Caco-2 (cell line): ENCODE results near the gene ZDHHC14. TPM values are rescaled to one million over a fixed set of nuclear protein-coding genes. Genes with fewer than 3 reads are reported as not detected.

Experiments used
- BruUV-seq: library from RNA; stranded (reverse); fragments of 400-500 nt; replicated peaks from 2 replicates; lab custom pipeline; 2021; lab: Mats Ljungman, UMichigan
- CTCF ChIA-PET: fragments of 300-600 bp; sonication (Branson Sonifier 250); formaldehyde crosslinking; loops from one replicate; lab custom pipeline; 2022; ENCODE audit warnings: antibody characterized with exemption; lab: Charles Lee
- POLR2A ChIA-PET: fragments of 300-600 bp; sonication (Branson Sonifier 250); formaldehyde crosslinking; loops from one replicate; lab custom pipeline; 2022; ENCODE audit warnings: antibody characterized with exemption; lab: Charles Lee
- DNase-seq, 2 experiments: peaks; one replicate each; pipeline versions ENCODE4 v3.0.0 to v3.0.0-alpha.2; 2020 to 2022
- H3K27me3 ChIP-seq: replicated peaks from 2 replicates; pipeline ENCODE4 v1.6.0; 2011; ENCODE audit warnings: low read length; ENCODE audit not compliant: control insufficient read depth, insufficient read depth
- H3K36me3 ChIP-seq: 2 replicates; pipeline ENCODE4 v1.5.1; 2011; ENCODE audit warnings: low read length; ENCODE audit not compliant: control insufficient read depth, insufficient read depth
- H3K4me1 ChIP-seq: fragments of 250-450 bp; sonication (Bioruptor Pico); 2 replicates; pipeline ENCODE4 v1.5.1; 2020; ENCODE audit warnings: mild to moderate bottlenecking
- H3K4me3 ChIP-seq: 2 replicates; pipeline ENCODE4 v1.5.1; 2011; ENCODE audit warnings: low read depth, mild to moderate bottlenecking, control low read depth, low read length
- H3K9me3 ChIP-seq: fragments of 250-450 bp; sonication (Bioruptor Pico); 2 replicates; pipeline ENCODE4 v1.5.1; 2020; ENCODE audit warnings: mild to moderate bottlenecking, moderate library complexity
- H3K27ac Mint-ChIP-seq: one replicate; pipeline ENCODE4 v1.8.0; 2022; ENCODE audit warnings: mixed read lengths; ENCODE audit not compliant: unreplicated experiment
- H3K27me3 Mint-ChIP-seq: one replicate; pipeline ENCODE4 v1.8.0; 2022; ENCODE audit warnings: mixed read lengths; ENCODE audit not compliant: insufficient read depth, unreplicated experiment
- H3K36me3 Mint-ChIP-seq: one replicate; pipeline ENCODE4 v1.8.0; 2022; ENCODE audit warnings: mild to moderate bottlenecking, mixed read lengths; ENCODE audit not compliant: insufficient read depth, unreplicated experiment
- H3K4me1 Mint-ChIP-seq: one replicate; pipeline ENCODE4 v1.8.0; 2022; ENCODE audit warnings: low read depth, mixed read lengths; ENCODE audit not compliant: unreplicated experiment
- H3K4me3 Mint-ChIP-seq: one replicate; pipeline ENCODE4 v1.8.0; 2022; ENCODE audit warnings: mild to moderate bottlenecking, moderate library complexity, mixed read lengths; ENCODE audit not compliant: unreplicated experiment
- H3K9me3 Mint-ChIP-seq: one replicate; pipeline ENCODE4 v1.8.0; 2022; ENCODE audit warnings: mixed read lengths; ENCODE audit not compliant: unreplicated experiment
- CTCF ChIP-seq, 2 experiments: fragments of 200-600 bp in 1 of 2; IDR thresholded peaks; 1 replicate in 1 of 2; 2 replicates in 1 of 2; pipeline versions ENCODE4 v1.5.1 to v1.8.0; 2011 to 2022; ENCODE audit warnings: antibody characterized with exemption in 1 of 2, control low read depth in 1 of 2, inconsistent platforms in 1 of 2, low read depth in 1 of 2, low read length in 1 of 2, mild to moderate bottlenecking in 1 of 2, moderate library complexity in 1 of 2; ENCODE audit not compliant: insufficient read depth in 1 of 2, severe bottlenecking in 1 of 2, unreplicated experiment in 1 of 2
- intact Hi-C: fragments of 100-400 bp; cut with micrococcal nuclease; formaldehyde crosslinking; loops from one replicate; pipeline ENCODE4 v1.10.0; 2022; ENCODE audit not compliant: unreplicated experiment
- total RNA-seq: library from RNA; stranded (reverse); gene quantifications from 2 replicates; pipeline ENCODE4 v1.2.3, GENCODE V29; 2022

The ZDHHC14 gene
- total RNA-seq, 1 experiment from 2014 or later = 22.1 TPM

GRCh38 chr6:157337751-157338150 lies 43.2 kb upstream of the ZDHHC14 start:
- H3K36me3 ChIP-seq = no peaks in the 10 kb centered on the region
- H3K27me3 ChIP-seq = no peaks in the 10 kb centered on the region
- H3K4me1 Mint-ChIP-seq = no peaks in the 10 kb centered on the region
- no peak overlapping the region for H3K4me3 Mint-ChIP-seq
- no peak overlapping the region for H3K4me3 ChIP-seq
- TF ChIP-seq CTCF (IDR thresholded peaks at IDR 0.05; ENCODE audit: insufficient read depth in 1 of 2, low read depth in 1 of 2, low read length in 1 of 2, severe bottlenecking in 1 of 2, unreplicated experiment in 1 of 2) = no peak
- intact Hi-C loops = loop anchor here (5.0 kb wide), 1 partner anchor 195 kb away; no protein-coding TSS in a partner anchor
- H3K27me3 Mint-ChIP-seq = no peaks in the 10 kb centered on the region
- ChIA-PET POLR2A (no interaction called here), CTCF (no interaction called here)
- H3K4me1 ChIP-seq = 0 out of 2 replicates have a peak, but pooled peaks cover 4% of the 10 kb centered on the region
- no peak for DNase-seq
- H3K9me3 ChIP-seq = no peaks in the 10 kb centered on the region
- no peak overlapping the region for H3K27ac Mint-ChIP-seq
- no peaks in the 10 kb centered on the region for H3K36me3 Mint-ChIP-seq
- H3K9me3 Mint-ChIP-seq = no peaks in the 10 kb centered on the region
- no TSS peak for BruUV-seq

- POLR2A ChIA-PET = no interaction called here
- Mint-ChIP-seq H3K4me3 (no peak overlapping the region), H3K4me1 (no peaks in the 10 kb centered on the region), H3K36me3 (no peaks in the 10 kb centered on the region), H3K9me3 (no peaks in the 10 kb centered on the region), H3K27ac (no peak overlapping the region), H3K27me3 (no peaks in the 10 kb centered on the region)
- H3K27me3 ChIP-seq = no peaks in the 10 kb centered on the region
- intact Hi-C loops = loop anchor here (1.0 to 5.0 kb wide), 3 partner anchors 193 to 328 kb away; no protein-coding TSS in a partner anchor
- peak in 1 of 2 experiments; percentile 30 for TF ChIP-seq CTCF (IDR thresholded peaks at IDR 0.05; ENCODE audit: insufficient read depth in 1 of 2, low read depth in 1 of 2, low read length in 1 of 2, severe bottlenecking in 1 of 2, unreplicated experiment in 1 of 2)
- BruUV-seq = no TSS peak
- CTCF ChIA-PET = interaction anchor here (0.8 to 1.3 kb wide), 2 partner anchors 188 to 258 kb away, joined by 3 read pairs; no protein-coding TSS in a partner anchor
- H3K4me1 ChIP-seq = 0 out of 2 replicates have a peak, but pooled peaks cover 4% of the 10 kb centered on the region
- no peaks in the 10 kb centered on the region for H3K36me3 ChIP-seq
- no peak for DNase-seq
- no peak overlapping the region for H3K4me3 ChIP-seq
- H3K9me3 ChIP-seq = no peaks in the 10 kb centered on the region
Observed at GRCh38 chr6:157339432-157339831, 41.6 kb upstream of the ZDHHC14 start.

GRCh38 chr6:157343732-157344131 lies 37.3 kb upstream of the ZDHHC14 start:
- H3K36me3 Mint-ChIP-seq = no peaks in the 10 kb centered on the region
- Histone ChIP-seq H3K4me3 (no peak overlapping the region), H3K27me3 (no peaks in the 10 kb centered on the region), H3K9me3 (no peaks in the 10 kb centered on the region), H3K36me3 (no peaks in the 10 kb centered on the region), H3K4me1 (no peaks in the 10 kb centered on the region)
- ChIA-PET CTCF (no interaction called here), POLR2A (interaction anchor here (0.7 to 0.8 kb wide), 2 partner anchors 21 to 228 kb away, joined by 3 read pairs; no protein-coding TSS in a partner anchor)
- no peak for DNase-seq
- H3K4me1 Mint-ChIP-seq = no peaks in the 10 kb centered on the region
- intact Hi-C loops = loop anchor here (1.0 kb wide), 1 partner anchor 31 kb away; no protein-coding TSS in a partner anchor
- no TSS peak for BruUV-seq
- TF ChIP-seq CTCF (IDR thresholded peaks at IDR 0.05; ENCODE audit: insufficient read depth in 1 of 2, low read depth in 1 of 2, low read length in 1 of 2, severe bottlenecking in 1 of 2, unreplicated experiment in 1 of 2) = no peak
- H3K4me3 Mint-ChIP-seq = no peak overlapping the region
- H3K27ac Mint-ChIP-seq = no peak overlapping the region
- no peaks in the 10 kb centered on the region for H3K9me3 Mint-ChIP-seq
- H3K27me3 Mint-ChIP-seq = no peaks in the 10 kb centered on the region
